ENCODE data around the gene ITPR2. TPM values are rescaled to one million over a fixed set of nuclear protein-coding genes. Genes with fewer than 3 reads are reported as not detected.

Gene ITPR2
- total and polyA plus RNA-seq, 2 of the 8 experiments (the other 6 are each of a cell fraction or from before 2014, with no cell fraction given), result 4.1 to 48.3 TPM

GRCh38 chr12:26711072-26711471, 121.9 kb downstream of the ITPR2 start:
- Histone ChIP-seq H2BK120ac (replicated peaks; ENCODE audit: low read depth, low read length) (no peak overlapping the region), H2BK12ac (ENCODE audit: low read depth, low read length) (no peak overlapping the region), H3K4me3 (ENCODE audit: extremely low read depth in 1 of 4, insufficient read depth in 2 of 4, low read depth in 3 of 4, low read length in 4 of 4) (no peak overlapping the region), H3K79me1 (ENCODE audit: low read depth, low read length) (no peaks in the 10 kb centered on the region), H3K36me3 (ENCODE audit: control insufficient read depth in 2 of 4, insufficient read depth in 4 of 4, low read length in 3 of 4) (peaks cover 0 to 5% (median under 1%) of the 10 kb centered on the region in 4 experiments; a peak in 2 of 8 replicates), H3K23ac (ENCODE audit: insufficient read length) (no peak overlapping the region), H3K23me2 (ENCODE audit: low read depth, low read length) (no peaks in the 10 kb centered on the region), H3K9ac (replicated peaks in 1 of 4; ENCODE audit: extremely low read depth in 1 of 4, low read depth in 3 of 4, low read length in 3 of 4) (no peak overlapping the region), H2AFZ (ENCODE audit: low read length) (no peak overlapping the region), H3K56ac (replicated peaks; ENCODE audit: insufficient read length, low read depth, low read length) (no peak overlapping the region), H3K4ac (replicated peaks; ENCODE audit: insufficient read length, low read depth, low read length) (no peak overlapping the region), H3K18ac (ENCODE audit: extremely low read depth, low read length) (no peak overlapping the region), H3K14ac (ENCODE audit: insufficient read length) (no peak overlapping the region), H4K5ac (ENCODE audit: insufficient read length, low read depth, low read length) (no peak overlapping the region), H2BK20ac (ENCODE audit: low read length) (no peak overlapping the region), H4K8ac (ENCODE audit: extremely low read depth, insufficient read depth, low read length) (no peak overlapping the region), H4K91ac (replicated peaks; ENCODE audit: insufficient read length, low read length) (no peak overlapping the region), H2BK5ac (ENCODE audit: low read depth, low read length) (no peak overlapping the region), H2AK5ac (ENCODE audit: low read depth, low read length) (no peak overlapping the region), H3K9me3 (ENCODE audit: insufficient read depth in 2 of 2, low read depth in 1 of 2, low read length in 1 of 2) (no peaks in the 10 kb centered on the region), H3K27me3 (replicated peaks in 1 of 4; ENCODE audit: control insufficient read depth in 3 of 4, extremely low read depth in 1 of 4, insufficient read depth in 3 of 4, low read length in 3 of 4) (no peaks in the 10 kb centered on the region), H3K4me1 (replicated peaks in 1 of 4; ENCODE audit: control insufficient read depth in 3 of 4, insufficient read depth in 4 of 4, low read length in 3 of 4) (peaks cover 0 to 12% (median 3%) of the 10 kb centered on the region in 4 experiments; a peak in 4 of 7 replicates), H3K27ac (ENCODE audit: low read depth, low read length) (no peak overlapping the region), H3K79me2 (ENCODE audit: control insufficient read depth in 1 of 2, insufficient read depth in 2 of 2, low read length in 2 of 2) (no peaks in the 10 kb centered on the region), H3K4me2 (ENCODE audit: insufficient read depth in 1 of 2, low read depth in 2 of 2, low read length in 2 of 2) (no peak overlapping the region), H2BK15ac (ENCODE audit: low read length) (no peak overlapping the region), H4K20me1 (replicated peaks in 1 of 2; ENCODE audit: control insufficient read depth in 1 of 2, insufficient read depth in 2 of 2, low read length in 2 of 2) (no peaks in the 10 kb centered on the region)
- POLR2A ChIA-PET (ENCODE audit: partially characterized antibody), result no interaction called here
- TF ChIP-seq TEAD4 (IDR thresholded peaks at IDR 0.05; ENCODE audit: low read depth, low read length) (no peak), CBX8 (IDR thresholded peaks at IDR 0.05; ENCODE audit: borderline replicate concordance, low read depth, low read length) (no peak), BRCA1 (IDR thresholded peaks at IDR 0.05; ENCODE audit: low read depth, low read length) (no peak), POLR2AphosphoS5 (IDR thresholded peaks at IDR 0.05; ENCODE audit: low read depth, low read length) (no peak), MAFK (IDR thresholded peaks at IDR 0.05; ENCODE audit: low read depth, low read length) (no peak), CREB1 (IDR thresholded peaks at IDR 0.05) (no peak), SRF (IDR thresholded peaks at IDR 0.05; ENCODE audit: low read depth, low read length) (no peak), ASH2L (IDR thresholded peaks at IDR 0.05; ENCODE audit: low read length) (no peak)
- FAIRE-seq (no peak), DNase-seq (ENCODE audit: low read depth in 1 of 2, low spot score in 2 of 2) (no peak)
- CTCF ChIA-PET (ENCODE audit: partially characterized antibody), result interaction anchor here (1.1 to 2.0 kb wide), 4 partner anchors 8 to 10 kb away, joined by 4 to 7 read pairs (median 6); no protein-coding TSS in a partner anchor
- WGBS, 2 experiments (ENCODE audit: extremely low coverage in 1 of 2, insufficient coverage in 1 of 2, insufficient read length in 1 of 2, insufficient replicate concordance in 2 of 2, low coverage in 1 of 2, low lambda C conversion rate in 2 of 2, missing lambda C conversion rate in 1 of 2), result 97% methylated on average over 5 of the region's 5 CpGs; no CpG with 5 or more reads in 1 of the 2 experiments
